Inflammatory macrophage (primary cell): Measurements from ENCODE around the gene PAQR7.

Source experiments
- DNase-seq, 2 donors: peaks; one replicate each; pipeline ENCODE4 v3.0.0-alpha.2; 2020 to 2022

The PAQR7 gene

DNA sequence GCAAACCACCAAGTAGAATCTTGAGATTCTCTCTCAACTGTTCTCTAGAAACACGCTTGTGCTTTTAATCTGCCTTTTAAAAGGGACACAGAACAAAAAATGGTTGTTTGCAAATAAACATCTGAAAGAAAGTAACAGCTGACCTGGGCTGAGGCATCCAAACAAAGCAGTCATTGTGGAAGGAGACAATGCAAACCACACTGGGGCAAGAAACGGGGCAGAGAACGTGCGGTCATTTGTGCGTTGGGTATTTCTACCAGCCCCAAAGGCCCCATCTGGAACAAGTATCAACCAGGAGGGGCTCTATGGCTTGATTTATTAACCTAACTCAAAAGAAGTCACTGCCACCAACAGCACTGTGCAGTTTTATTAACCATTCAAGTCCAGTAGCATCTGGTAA lies 24.7 kb upstream of the PAQR7 start:
- DNase-seq, result no peak

DNA sequence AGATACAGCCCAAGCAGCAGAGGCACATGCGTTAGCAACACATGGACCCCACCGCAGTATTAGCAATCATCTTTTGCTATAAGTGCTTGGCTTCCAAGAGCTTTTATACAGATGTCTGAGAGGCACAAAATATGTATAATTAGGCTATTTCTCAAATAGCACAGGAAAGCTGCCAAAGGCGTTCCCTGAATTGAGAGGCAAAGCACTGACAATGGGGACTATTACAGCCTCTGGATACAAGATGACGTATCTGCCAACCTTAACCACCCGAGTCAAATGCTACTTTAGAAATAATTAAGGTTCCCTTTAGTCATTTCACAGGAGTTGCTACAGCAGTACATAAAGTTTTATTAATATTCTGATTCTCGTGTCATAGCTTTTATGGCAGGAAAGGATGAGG lies 24.3 kb upstream of the PAQR7 start:
- no peak for DNase-seq

DNA sequence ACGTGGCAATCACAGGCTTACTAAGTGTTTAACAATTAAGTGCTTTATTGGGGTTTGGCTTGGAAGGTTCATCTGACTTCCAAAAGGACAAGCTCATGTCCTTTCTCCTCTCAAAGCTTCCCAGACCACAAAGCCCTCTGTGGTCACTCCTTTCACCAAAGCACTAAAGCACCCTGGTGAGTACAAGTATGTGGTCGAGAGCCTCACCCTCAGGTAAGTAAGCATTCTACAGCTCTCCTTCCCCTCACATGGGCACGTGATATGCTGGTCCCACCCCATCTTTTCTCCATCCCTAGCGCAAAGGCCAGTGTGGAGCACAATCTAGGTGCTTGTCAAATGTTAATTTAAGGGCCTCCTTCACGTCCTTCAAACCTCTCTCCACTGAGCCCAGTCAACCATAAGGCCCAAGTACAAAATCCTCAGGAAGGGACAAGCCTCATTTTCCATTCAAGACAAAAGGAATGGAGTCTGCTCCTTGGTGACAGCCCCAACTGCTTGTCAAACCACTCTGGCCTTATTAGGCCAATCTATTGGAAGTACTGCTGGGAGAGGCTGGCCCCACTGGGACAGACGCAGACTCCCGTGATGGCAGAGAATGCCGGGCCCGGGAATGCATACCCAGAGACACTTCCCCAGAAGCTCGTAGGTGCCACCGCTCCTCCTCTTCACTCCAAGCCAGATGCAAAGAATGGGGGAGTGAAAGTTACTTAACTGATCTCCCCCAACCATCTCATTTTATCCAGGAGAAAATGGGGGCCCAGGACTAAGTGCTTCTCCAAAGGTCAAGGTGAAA lies 22.9 kb upstream of the PAQR7 start:
- no peak for DNase-seq

DNA sequence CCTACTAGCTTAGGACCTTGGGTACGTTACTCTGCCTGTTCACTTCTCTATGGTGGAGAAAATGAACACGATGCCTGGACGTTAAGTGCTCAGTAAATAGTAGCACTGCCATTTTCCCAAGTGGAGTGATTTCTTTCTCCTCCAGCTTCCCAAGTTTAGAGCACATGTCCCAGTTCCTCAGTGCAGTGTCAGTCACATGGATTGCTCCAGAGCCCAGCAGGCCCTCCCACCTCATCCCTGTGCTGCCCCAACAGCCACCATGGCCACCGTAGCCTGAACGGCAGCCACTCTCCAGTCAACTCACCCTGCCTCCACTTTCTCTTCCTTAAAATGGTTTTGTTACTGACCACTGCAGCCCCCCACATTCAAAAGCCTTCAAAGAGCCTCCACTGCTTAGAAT lies 22.2 kb upstream of the PAQR7 start:
- DNase-seq, result peak in 1 of 2 donors; percentile 38

DNA sequence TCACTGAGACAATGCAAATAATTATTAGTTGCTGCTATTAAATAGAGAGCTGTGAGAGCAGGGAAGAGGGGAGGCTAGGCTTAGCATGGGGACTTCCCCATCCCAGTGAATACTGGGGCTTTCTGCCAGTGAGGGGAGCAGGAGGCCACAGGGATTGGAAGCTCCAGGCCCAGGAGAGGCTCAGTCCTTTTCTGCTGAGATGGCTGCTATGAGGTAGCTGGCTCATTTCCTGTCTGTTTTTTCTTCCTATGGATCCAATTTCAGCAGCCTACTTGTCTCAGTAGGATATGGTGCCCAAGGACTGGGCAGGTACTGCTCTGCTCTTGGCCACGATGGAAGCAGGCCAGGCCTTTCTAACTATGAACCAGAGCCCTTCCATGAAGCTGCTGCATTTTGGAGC lies 20.8 kb upstream of the PAQR7 start:
- no peak for DNase-seq

DNA sequence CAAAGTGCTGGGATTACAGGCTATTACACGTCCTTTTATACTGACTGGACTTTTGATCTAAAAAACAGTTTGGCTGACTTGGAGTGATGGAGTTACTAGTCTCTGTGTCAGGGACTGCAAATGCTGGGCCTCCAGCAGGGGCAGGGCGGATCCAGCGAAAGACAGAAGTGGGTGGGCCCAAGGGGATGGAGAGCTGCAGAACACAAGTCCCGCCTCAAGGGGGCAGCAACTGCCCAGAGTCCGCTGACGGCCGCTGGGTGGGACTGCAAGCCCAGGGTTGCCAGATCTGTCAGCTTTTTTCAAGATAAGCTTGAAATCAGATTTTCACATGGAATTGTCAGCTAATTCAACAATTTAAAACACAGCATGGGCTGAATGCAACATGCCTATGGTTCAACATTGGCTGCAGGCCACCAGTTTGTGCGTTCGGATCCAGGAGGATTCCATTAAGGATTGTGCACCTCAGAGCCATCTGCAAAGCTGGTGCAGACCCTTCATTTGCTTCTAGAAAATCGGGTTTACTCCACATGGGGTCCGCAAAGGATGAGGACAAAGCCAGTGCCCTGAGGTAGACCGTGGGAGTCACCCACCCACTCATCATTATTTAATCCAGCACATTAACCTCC lies 20.0 kb upstream of the PAQR7 start:
- DNase-seq, result peak; percentile 94 to 96

DNA sequence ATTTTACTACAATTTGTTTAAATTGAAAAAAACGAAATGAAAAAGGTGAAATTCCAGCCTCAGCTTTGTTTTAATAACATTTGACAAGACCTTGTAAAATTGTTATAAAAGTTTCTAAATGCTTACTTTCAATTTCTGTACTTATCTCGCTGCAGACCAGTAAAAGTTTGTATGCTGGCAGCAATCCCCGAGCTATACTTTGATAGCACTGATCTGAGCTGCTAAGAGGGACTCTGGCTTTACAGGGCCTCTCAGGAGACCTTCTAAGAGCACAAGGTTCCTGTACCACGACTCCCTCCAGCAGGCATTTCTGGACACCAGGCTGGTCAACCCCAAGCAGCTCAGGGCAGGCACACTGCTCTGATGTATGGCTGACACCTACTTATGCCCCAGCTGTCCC lies 17.6 kb upstream of the PAQR7 start:
- DNase-seq, result no peak

DNA sequence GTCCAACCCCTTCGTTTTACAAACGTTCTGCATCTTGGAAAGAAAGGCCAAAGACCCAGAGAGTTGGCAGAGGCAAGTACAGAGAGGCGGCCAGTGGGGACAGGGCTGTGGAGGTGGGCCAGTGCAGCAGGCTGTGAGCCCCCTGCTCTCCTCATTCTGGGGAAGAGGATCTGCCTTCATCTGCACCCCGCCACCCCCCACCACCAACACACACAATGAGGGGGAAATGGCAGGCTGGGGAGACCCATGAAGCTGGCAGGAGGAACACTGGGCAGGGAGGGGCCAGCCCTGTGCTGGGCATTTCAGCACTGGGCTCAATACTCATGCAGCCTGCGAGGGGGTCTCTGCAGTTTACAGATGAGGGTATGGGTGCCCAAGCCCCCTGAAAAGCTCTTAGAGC lies 16.1 kb upstream of the PAQR7 start:
- DNase-seq, result no peak

DNA sequence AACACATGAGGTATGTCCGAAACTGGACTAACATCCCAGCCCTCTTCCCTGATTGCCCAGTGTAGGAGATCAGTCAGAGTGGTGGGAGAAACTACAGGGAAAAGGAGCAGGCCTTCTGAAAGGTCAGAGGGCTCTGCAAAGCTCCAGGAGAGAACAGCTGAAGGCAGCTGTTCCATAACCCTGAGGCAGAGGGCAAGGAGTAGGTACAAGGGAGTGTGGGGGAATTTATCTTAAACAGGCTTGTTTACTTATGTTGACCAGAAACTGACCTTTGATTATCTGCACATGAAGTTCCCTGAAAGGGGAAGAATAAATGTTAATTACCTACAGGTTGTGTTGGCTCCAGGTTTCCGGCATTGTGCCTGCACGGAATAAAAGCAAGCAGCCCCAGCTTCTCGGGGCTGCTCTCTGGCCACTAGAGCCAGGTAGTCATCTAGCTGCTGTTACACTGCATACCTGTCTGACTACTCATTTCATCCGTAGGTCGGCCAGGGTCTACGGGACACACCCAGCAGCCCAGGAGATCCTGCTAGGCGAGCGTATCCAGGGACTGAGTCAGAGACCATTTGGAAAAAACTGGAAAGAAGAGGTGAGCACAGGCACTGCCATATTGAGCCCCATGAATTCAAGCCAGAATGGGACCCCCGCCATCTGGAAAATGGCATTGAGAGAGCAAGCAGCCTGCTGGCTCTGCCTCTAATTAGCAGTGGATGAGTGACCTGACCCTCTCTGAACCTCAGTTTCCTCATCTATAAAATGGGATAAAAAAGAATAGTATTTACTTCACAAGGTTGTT lies 14.9 kb upstream of the PAQR7 start:
- no peak for DNase-seq

DNA sequence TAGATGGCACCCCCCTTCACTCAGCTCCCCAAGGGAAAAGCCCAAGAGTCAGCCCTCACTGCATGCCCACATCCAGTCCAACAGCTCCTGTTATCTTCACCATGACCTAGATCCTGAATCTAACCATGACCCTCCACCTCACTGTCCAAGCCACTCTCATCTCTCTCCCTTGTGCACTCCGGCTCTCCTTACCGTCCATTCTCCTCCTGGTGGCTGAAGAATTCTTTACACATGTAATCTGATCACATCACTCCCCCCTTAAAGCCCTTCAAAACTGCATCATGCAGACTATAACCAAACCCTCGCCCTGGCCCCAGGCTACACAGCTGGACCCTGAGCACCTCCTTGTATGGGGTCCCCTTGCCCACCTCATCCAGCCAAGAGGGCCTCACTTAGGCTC lies 14.0 kb upstream of the PAQR7 start:
- no peak for DNase-seq

DNA sequence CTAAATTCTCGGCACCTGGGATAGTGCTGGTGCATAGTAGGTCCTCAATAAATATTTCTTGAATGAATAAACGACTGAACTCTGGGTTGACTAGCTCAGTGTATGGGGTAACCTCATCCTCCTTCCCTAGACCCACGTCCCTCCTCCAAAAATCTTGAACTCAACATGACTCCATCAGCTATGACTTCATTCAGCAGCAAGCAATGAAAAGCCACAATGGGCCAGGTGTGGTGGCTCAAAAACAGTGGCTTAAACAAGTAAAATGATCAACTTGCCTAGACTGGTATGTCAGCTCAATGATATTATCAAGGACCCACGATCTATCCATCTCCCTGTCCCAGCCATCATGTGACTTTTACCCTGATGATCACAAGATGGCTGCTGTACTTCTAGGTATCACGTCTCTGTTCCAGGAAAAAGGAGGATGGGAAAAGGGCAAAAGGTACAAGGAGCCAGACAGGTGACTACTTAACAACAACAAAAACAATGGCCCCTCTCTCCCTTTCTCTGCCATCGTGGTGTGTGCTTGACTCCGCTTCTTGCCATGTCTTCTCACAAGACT lies 13.0 kb upstream of the PAQR7 start:
- DNase-seq, result no peak

DNA sequence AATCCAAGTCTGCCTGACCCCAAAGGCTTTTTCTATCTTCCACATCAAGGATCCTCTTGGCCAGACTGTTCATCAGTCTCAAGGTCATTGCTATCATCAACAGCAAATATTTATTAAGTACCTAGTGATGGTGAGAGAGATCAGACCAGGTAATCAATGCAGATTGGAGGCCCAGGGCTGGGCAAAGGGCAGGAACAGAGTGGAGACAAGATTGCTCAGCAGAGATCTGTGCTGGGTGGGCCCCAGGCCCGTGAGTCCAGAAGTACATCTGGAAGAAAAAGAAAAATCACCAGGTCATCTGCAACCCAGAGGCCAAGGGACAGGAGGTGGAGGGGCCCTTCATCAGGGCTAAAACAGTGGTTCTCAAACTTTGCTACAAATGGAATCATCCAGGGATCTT lies 10.1 kb upstream of the PAQR7 start:
- DNase-seq, result no peak

DNA sequence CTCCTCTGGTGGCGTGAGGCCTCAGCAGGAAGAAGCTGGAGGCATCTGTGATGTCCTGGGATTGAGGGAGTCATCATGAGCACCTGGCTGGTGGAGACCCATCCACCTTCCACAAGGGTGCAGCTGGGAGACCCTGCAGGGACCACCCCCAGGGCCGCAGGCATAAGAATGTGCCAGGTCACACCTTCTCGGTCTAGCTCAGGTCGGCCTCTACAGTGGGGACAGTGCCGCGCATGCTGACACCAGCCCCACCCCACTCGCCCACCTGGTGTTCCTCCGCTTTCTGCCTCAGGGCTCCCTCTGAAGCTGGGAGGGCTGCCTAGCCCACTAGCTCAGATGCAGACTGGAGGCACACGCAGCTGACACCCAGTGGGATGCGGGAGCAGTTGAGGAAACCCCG lies 5.8 kb upstream of the PAQR7 start:
- DNase-seq, result no peak

DNA sequence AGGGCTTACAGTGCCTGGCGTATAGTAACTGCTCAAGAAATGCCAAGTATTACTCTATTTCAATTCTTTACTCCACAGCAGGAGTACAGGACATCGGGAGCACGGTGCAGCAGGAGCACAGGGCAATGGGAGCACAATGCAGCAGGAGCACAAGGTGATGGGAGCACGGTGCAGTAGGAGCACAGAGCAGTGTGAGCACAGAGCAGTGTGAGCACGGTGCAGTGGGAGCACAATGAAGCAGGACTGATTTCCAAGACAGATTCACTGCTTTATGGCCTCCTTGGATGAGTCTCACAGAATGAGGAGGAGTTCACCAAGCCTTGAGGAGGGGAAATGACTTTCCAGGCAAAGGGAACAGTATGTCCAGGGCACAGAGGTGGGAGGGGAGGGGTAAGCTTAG lies 5.0 kb upstream of the PAQR7 start:
- DNase-seq, result no peak

DNA sequence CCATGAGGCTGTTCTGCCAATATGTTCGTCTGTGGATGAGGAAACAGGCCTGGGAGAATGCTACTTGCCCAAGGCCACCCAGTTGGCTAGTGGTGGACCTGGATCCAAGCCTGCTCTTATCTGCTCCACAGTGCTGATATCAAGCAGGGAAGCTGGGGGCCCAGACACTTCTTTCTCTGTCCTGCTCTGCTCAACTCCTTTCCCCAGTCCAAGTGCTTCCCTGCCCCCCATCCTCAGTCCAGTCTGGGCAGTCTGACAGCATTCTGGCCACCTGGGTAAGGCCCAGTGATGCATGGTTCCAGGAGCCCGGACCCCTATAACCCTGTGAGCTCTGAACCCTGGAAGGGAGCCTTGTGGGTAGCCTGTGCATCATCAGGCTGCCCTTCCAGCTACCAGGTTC lies 4.2 kb upstream of the PAQR7 start:
- DNase-seq, result no peak

DNA sequence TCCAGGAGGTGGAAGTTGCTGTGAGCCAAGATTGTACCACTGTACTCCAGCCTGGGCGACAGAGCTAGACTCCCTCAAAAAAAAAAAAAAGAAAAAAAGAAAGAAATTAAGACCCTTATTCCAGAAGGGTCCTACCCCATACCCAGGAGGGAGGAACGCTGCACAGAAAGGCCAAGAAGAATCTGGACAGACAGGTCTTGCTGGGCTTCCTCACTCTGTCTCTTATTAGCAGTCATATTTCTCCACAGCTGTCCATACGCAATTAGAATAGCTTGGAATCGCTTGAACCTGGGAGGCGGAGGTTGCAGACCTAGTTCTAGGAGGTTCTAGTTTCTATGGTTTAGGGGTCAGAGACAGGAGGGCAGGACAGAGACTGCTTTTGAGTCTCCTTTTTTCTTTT lies 3.2 kb upstream of the PAQR7 start:
- no peak for DNase-seq

DNA sequence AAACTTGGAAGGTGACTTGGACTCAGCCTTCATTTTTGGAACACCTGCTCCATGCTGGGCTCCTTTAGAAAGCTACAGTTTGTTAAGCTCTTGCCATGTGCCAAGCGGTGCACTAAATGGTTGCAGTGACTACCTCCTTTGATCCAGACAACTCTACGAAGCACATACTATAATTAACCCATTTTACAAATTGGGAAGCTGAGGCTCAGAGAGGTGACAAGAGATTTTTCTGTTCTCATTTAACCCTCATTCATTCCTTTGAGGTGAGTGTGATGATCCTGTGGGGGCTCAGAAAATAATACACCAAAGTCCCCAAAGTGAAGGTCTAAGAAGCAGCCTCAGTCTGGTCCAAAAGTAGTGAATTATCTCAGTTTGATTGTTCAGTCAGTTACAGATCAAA lies 1.6 kb upstream of the PAQR7 start:
- no peak for DNase-seq

DNA sequence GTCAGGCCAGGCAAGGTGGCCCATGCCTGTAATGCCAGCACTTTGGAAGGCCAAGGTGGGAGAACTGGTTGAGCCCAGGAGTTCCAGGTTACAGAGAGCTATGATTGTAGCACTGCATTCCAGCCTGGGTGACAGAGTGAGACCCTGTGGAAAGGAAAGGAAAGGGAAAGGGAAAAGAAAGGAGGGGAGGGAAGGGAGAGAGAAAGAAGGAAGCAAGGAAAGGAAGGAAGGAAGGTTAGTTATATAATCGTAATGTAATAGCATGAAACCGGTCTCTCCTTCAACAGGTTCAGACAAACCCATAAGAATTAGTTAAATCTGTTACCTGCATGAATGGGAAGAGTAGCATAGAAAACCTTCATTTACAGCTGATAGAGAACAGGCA lies 1.2 kb upstream of the PAQR7 start:
- DNase-seq, result no peak

DNA sequence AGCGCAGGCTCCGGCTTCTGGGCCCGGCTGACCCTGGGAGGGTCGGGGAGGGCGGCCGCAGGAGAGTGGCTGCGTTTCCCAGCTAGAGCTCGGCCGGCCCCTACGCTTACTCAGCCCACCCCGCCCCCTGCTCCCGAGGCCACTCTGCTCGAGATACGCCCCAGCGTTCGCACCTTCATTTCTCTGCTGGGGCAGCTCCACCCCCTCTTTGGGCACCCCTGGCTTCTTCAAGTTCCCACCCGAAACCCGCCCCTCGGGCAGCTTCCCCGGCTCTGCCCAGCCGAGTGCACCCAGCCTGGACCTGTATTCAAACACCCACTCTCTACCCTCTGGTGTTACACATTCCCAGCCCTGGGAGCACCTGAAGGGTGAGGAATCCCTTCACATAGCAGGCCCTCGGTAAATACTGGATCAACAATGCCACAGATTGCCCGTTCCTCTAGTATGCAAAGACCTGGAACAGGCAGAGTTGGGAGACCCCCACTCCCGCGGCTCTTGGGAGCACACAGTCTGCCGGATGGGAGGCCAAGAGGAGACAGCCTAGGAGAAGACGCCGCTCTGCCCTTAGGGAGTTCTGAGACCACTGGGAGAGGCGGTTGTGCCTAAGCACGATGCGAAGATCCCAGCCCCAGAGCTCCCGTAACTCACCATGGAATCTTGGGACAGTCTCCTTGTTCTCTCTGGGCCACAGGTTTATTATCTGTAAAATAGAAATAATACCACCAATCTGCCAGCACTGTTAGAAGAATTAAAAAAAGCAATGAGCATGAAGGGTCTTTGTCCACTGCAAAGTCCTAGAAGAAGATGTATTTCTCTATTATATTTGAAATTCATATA lies 566 bp upstream of the PAQR7 start:
- DNase-seq, result no peak

DNA sequence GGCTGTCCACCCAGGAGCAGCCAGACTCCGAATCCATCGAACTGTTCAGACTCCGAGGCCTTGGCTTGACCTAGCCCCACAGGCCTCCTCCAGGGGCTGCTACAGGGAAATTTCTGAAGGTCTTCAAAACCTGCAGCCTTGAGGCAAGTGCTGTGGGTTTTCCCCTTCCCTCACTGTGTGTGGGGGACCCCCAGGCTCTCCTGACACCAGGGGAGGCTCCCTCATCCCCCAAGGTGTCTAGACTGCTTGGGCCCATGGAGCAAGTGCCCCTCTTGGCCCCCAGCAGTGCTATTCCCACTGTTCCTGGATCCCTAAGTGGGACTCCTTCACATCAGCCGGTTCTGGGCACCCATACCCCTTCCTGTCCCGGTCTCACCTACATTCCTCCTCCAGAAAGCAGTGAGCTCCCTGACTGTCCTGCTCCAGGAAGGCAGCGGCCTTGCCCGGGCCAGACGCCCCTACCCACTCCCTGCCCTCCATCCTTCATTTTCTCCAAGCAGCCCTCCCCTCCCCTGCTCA lies 814 bp downstream of the PAQR7 start:
- DNase-seq, result no peak

DNA sequence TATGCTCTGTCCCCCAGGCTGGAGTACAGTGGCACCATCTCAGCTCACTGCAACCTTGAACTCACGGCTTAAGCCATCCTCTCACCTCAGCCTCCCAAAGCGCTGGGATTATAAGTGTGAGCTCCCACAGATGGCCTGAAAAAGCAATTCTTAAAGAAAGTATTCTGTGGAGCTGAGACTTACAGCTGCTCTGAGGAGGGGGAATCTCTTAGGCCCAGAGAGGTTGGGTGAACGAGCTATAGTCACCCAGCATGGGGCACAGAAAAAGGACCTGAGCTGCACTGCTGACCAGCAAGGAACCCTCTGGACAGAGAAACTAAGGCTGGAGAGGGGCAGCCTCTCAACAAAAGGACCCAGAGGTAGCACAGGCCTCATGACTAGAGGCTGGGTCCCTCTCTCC lies 1.3 kb downstream of the PAQR7 start:
- DNase-seq, result no peak

DNA sequence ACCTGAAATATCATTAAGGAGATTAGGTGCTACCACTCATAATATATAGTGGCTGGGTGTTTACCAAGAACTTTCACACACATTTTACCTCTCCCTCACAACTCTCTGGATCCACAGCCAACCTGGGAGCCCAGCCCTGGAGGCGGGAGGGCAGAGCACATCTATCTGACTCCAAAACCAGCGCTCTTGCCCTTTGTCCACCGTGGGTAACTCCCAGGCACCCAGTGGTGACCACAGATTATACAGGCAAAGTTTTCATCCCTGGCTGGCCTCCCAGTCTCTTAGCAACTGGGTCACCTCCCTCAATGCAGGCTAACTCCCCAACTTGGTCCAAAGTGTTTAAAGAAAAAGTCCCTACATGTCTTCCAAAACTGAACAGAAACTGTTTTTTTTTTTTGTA lies 2.4 kb downstream of the PAQR7 start:
- no peak for DNase-seq
